ENCODE data around the gene ZNF526.

ZNF526 gene

DNA sequence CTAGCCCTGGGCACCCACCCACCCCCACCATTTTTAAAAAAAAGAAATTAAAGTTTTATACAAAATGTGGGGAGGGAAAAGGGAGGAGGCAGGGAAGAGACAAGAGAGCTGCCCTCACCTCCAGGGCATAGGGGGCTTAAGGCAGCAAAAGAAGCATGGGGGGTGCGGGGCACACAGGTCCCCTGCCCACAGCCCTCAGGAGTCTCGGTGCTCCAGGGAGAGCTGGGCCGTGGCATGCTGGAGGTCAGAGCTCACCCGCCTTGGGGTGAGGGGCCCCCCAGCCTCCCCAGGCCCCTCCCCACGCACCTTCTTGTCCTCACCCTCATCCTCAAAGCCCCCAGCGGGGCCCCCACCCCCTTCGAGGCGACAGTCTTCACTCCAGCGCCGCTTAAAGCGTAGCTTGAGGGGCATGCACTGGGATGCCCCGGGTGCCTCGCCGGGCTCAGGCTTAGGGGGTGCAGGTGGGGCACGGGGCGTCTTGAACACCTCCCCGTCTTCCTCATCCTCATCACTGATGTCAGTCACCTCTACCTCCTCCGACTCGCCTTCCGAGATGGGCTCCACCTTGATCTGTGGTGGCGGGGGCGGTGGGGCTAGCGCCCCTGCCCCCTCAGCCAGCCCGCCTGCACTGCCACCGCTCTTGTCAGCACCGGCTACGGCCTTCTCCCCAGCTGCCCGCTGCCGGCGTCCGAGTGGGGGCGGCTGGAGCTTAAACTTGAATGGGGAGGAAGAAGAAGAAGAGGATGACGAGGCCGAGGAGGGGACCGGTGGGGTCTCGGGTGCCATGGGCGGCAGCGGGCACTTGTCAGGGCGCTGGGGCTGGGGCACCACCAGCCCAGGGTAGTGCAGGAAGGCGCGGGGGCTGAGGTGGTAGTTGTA, 28.4 kb downstream of the ZNF526 start:
- no peak for TF ChIP-seq CEBPB (IDR thresholded peaks at IDR 0.05)
- no peak for TF ChIP-seq FOXM1 (IDR thresholded peaks at IDR 0.05; ENCODE audit: borderline replicate concordance, low read depth)
- TF ChIP-seq EP300 (IDR thresholded peaks at IDR 0.05; ENCODE audit: borderline replicate concordance): no peak
- TF ChIP-seq, protein P1, sequence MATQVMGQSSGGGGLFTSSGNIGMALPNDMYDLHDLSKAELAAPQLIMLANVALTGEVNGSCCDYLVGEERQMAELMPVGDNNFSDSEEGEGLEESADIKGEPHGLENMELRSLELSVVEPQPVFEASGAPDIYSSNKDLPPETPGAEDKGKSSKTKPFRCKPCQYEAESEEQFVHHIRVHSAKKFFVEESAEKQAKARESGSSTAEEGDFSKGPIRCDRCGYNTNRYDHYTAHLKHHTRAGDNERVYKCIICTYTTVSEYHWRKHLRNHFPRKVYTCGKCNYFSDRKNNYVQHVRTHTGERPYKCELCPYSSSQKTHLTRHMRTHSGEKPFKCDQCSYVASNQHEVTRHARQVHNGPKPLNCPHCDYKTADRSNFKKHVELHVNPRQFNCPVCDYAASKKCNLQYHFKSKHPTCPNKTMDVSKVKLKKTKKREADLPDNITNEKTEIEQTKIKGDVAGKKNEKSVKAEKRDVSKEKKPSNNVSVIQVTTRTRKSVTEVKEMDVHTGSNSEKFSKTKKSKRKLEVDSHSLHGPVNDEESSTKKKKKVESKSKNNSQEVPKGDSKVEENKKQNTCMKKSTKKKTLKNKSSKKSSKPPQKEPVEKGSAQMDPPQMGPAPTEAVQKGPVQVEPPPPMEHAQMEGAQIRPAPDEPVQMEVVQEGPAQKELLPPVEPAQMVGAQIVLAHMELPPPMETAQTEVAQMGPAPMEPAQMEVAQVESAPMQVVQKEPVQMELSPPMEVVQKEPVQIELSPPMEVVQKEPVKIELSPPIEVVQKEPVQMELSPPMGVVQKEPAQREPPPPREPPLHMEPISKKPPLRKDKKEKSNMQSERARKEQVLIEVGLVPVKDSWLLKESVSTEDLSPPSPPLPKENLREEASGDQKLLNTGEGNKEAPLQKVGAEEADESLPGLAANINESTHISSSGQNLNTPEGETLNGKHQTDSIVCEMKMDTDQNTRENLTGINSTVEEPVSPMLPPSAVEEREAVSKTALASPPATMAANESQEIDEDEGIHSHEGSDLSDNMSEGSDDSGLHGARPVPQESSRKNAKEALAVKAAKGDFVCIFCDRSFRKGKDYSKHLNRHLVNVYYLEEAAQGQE (IDR thresholded peaks at IDR 0.05; ENCODE audit: low read depth): no peak
- TF ChIP-seq TAF1 (IDR thresholded peaks at IDR 0.05; ENCODE audit: low read depth): no peak
- no peak for TF ChIP-seq ZBTB7A (IDR thresholded peaks at IDR 0.05; ENCODE audit: low read depth)
- TF ChIP-seq TEAD4 (IDR thresholded peaks at IDR 0.05): no peak
- TF ChIP-seq CREB1 (IDR thresholded peaks at IDR 0.05; ENCODE audit: low read depth): no peak
- TF ChIP-seq, protein P2, sequence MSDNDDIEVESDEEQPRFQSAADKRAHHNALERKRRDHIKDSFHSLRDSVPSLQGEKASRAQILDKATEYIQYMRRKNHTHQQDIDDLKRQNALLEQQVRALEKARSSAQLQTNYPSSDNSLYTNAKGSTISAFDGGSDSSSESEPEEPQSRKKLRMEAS (IDR thresholded peaks at IDR 0.05): no peak
- TF ChIP-seq TCF12 (IDR thresholded peaks at IDR 0.05; ENCODE audit: low read depth): no peak
- TF ChIP-seq NFIC (IDR thresholded peaks at IDR 0.05): no peak
- TF ChIP-seq, protein P3, sequence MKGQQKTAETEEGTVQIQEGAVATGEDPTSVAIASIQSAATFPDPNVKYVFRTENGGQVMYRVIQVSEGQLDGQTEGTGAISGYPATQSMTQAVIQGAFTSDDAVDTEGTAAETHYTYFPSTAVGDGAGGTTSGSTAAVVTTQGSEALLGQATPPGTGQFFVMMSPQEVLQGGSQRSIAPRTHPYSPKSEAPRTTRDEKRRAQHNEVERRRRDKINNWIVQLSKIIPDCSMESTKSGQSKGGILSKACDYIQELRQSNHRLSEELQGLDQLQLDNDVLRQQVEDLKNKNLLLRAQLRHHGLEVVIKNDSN (IDR thresholded peaks at IDR 0.05): no peak
- no peak for TF ChIP-seq EGR1 (IDR thresholded peaks at IDR 0.05)
- no peak for TF ChIP-seq YY1 (IDR thresholded peaks at IDR 0.05; ENCODE audit: low read depth)
- no peak for TF ChIP-seq RAD21 (IDR thresholded peaks at IDR 0.05; ENCODE audit: low read depth)

DNA sequence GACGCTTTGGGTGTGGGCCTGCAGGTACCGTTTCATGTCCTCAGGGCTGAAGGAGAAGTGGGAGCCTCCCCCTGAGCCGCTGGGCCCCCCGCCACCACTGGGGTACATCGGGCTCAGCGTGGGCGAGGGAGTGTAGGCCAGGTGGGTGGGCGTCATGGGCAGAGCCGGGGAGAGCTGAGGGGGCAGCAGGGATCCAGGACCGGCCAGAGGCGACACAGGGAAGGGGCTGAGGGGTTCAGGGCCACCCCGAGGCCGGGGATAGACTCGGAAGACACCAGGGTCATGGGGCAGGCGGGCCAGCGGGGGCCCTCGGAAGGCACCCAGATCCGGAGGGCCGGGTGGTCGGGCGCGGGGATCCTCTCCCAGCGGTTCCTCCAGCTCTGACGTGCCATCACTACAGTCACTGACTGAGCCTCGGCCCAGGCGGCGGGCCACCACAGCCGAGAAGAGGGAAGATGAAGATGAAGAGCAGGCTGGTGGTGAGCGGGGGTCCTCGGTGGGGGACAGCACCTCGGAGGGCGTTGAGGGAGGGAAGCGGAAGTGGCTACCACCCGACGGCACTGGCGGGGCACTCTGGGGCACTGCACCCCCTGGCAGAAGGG, 29.1 kb downstream of the ZNF526 start:
- TF ChIP-seq RAD21 (IDR thresholded peaks at IDR 0.05; ENCODE audit: low read depth) (no peak), YY1 (IDR thresholded peaks at IDR 0.05; ENCODE audit: low read depth) (no peak), ZBTB7A (IDR thresholded peaks at IDR 0.05; ENCODE audit: low read depth) (no peak; the same call in 1 of the 2 replicates), TCF12 (IDR thresholded peaks at IDR 0.05; ENCODE audit: low read depth) (no peak), FOXM1 (IDR thresholded peaks at IDR 0.05; ENCODE audit: borderline replicate concordance, low read depth) (no peak), NFIC (IDR thresholded peaks at IDR 0.05) (no peak), CREB1 (IDR thresholded peaks at IDR 0.05; ENCODE audit: low read depth) (no peak), TAF1 (IDR thresholded peaks at IDR 0.05; ENCODE audit: low read depth) (no peak), TEAD4 (IDR thresholded peaks at IDR 0.05) (no peak), CEBPB (IDR thresholded peaks at IDR 0.05) (no peak), EGR1 (IDR thresholded peaks at IDR 0.05) (no peak)
- TF ChIP-seq, protein P2 (IDR thresholded peaks at IDR 0.05): no peak
- TF ChIP-seq, protein P1 (IDR thresholded peaks at IDR 0.05; ENCODE audit: low read depth): no peak
- TF ChIP-seq, protein P3 (IDR thresholded peaks at IDR 0.05): no peak

DNA sequence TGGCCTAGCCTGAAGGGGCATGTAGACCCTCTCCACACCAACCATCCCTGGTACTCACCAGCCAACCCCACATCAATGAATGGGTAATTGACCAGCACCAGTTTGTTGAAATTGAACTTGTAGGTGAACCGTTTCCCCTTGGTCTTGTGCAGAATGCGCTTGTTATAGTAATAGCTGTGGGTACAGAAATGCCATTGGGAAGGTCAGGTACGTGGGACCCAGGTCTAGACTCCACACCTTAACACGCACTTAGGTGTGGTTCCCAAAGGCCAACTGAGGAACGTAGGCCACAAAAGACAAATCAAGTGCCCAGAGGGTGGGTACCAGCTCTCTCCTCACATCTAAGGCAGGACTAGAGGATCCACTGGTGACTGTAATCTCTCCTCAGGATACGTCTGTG, 29.7 kb downstream of the ZNF526 start:
- no peak for TF ChIP-seq TEAD4 (IDR thresholded peaks at IDR 0.05)
- TF ChIP-seq TAF1 (IDR thresholded peaks at IDR 0.05; ENCODE audit: low read depth): no peak
- no peak for TF ChIP-seq CREB1 (IDR thresholded peaks at IDR 0.05; ENCODE audit: low read depth)
- TF ChIP-seq FOXM1 (IDR thresholded peaks at IDR 0.05; ENCODE audit: borderline replicate concordance, low read depth): no peak
- TF ChIP-seq, protein P3 (IDR thresholded peaks at IDR 0.05): no peak
- no peak for TF ChIP-seq NFIC (IDR thresholded peaks at IDR 0.05)
- no peak for TF ChIP-seq TCF12 (IDR thresholded peaks at IDR 0.05; ENCODE audit: low read depth)
- TF ChIP-seq ZBTB7A (IDR thresholded peaks at IDR 0.05; ENCODE audit: low read depth): no peak
- TF ChIP-seq, protein P1 (IDR thresholded peaks at IDR 0.05; ENCODE audit: low read depth): no peak
- no peak for TF ChIP-seq RAD21 (IDR thresholded peaks at IDR 0.05; ENCODE audit: low read depth)
- TF ChIP-seq YY1 (IDR thresholded peaks at IDR 0.05; ENCODE audit: low read depth): no peak
- no peak for TF ChIP-seq EP300 (IDR thresholded peaks at IDR 0.05; ENCODE audit: borderline replicate concordance)
- TF ChIP-seq, protein P2 (IDR thresholded peaks at IDR 0.05): no peak
- TF ChIP-seq CEBPB (IDR thresholded peaks at IDR 0.05): no peak
- no peak for TF ChIP-seq EGR1 (IDR thresholded peaks at IDR 0.05)

Measured in Ishikawa (cell line).